ENCODE data around the gene LDLRAP1. TPM values are rescaled to one million over a fixed set of nuclear protein-coding genes. Genes with fewer than 3 reads are reported as not detected.

Gene LDLRAP1
- total and polyA plus RNA-seq, 7 donors: 9.1 to 35.8 (median 17.4) TPM

GRCh38 chr1:25525361-25525688, 18.1 kb upstream of the LDLRAP1 start:
- no peaks in the 10 kb centered on the region for H3K36me3 ChIP-seq
- peaks cover 0 to 2% (median 0%) of the 10 kb centered on the region in 3 donors for H3K27me3 ChIP-seq
- intact Hi-C loops (cut with DNase I): no loop called here
- H3K4me1 ChIP-seq: no peaks in the 10 kb centered on the region
- H3K27ac ChIP-seq: no peak overlapping the region
- peaks cover 0 to 4% (median 0%) of the 10 kb centered on the region in 4 donors for H3K9me3 ChIP-seq
- no peak overlapping the region for H3K4me3 ChIP-seq
- DNase-seq: no peak
- no peak for TF ChIP-seq POLR2A (IDR thresholded peaks at IDR 0.05)
- TF ChIP-seq, protein P1, sequence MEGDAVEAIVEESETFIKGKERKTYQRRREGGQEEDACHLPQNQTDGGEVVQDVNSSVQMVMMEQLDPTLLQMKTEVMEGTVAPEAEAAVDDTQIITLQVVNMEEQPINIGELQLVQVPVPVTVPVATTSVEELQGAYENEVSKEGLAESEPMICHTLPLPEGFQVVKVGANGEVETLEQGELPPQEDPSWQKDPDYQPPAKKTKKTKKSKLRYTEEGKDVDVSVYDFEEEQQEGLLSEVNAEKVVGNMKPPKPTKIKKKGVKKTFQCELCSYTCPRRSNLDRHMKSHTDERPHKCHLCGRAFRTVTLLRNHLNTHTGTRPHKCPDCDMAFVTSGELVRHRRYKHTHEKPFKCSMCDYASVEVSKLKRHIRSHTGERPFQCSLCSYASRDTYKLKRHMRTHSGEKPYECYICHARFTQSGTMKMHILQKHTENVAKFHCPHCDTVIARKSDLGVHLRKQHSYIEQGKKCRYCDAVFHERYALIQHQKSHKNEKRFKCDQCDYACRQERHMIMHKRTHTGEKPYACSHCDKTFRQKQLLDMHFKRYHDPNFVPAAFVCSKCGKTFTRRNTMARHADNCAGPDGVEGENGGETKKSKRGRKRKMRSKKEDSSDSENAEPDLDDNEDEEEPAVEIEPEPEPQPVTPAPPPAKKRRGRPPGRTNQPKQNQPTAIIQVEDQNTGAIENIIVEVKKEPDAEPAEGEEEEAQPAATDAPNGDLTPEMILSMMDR (IDR thresholded peaks at IDR 0.05): no peak
- TF ChIP-seq EP300 (IDR thresholded peaks at IDR 0.05): no peak
- TF ChIP-seq POLR2AphosphoS5 (IDR thresholded peaks at IDR 0.05): no peak
- 90 to 94% methylated on average over 4 of the region's 4 CpGs for WGBS, 2 donors

DNA sequence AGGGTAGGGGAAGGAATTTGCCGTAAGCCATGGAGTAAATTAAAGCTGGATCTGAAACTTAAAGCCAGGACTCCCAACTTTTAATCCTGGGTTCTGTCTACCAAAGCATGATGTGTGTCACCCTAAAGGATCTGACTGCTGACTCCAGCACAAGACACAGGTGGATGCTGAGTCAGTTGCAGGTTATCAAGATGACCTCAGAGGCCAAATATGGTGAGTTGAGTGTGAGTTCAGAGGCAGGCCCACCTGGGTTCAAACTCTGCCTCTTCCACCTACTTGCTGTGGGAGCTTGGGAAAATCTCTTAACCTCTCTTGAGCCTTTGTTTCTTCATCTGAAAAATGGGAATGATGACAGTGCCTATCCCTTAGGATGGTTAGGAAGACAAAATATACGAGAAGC, 16.7 kb upstream of the LDLRAP1 start:
- DNase-seq: no peak
- H3K4me1 ChIP-seq: no peaks in the 10 kb centered on the region
- TF ChIP-seq POLR2AphosphoS5 (IDR thresholded peaks at IDR 0.05) (no peak), EP300 (IDR thresholded peaks at IDR 0.05) (no peak), POLR2A (IDR thresholded peaks at IDR 0.05) (no peak)
- TF ChIP-seq, protein P1 (IDR thresholded peaks at IDR 0.05): no peak
- 90 to 91% methylated on average over 2 of the region's 2 CpGs for WGBS, 2 donors
- intact Hi-C loops (cut with DNase I): no loop called here
- no peak overlapping the region for H3K4me3 ChIP-seq
- H3K27ac ChIP-seq: no peak overlapping the region
- H3K9me3 ChIP-seq: peaks cover 0 to 4% (median 0%) of the 10 kb centered on the region in 4 donors
- H3K36me3 ChIP-seq: no peaks in the 10 kb centered on the region
- peaks cover 0 to 2% (median 0%) of the 10 kb centered on the region in 3 donors for H3K27me3 ChIP-seq

DNA sequence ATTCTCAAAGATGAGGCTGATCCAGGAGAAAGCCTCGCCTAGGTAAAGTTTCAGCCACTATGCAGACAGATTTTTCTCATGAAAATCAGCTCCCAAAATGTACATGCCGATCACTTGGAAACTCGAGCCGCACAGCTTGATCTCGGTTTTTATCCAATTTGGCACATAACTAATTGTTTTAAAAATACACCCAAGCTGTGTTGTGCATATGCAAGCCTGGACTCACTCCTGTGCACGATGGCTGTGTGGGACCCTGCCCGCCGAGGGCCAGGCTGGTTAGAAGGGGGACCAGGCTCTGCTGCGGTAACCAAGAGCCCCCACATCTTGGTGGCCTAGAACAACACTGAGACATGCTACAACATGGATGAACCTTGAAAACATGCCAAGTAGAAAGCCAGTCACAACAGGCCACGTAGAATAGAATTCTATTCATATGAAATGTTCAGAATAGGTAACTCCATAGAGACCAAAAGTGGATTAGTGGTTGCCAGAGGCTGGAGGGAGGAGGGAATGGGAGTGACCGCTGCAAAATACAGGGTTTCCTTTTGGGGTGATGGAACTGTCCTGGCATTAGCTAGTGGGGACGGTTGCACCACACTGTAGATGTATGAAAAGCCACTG, 16.1 kb upstream of the LDLRAP1 start:
- Histone ChIP-seq H3K27me3 (peaks cover 0 to 2% (median 0%) of the 10 kb centered on the region in 3 donors), H3K36me3 (no peaks in the 10 kb centered on the region), H3K9me3 (peaks cover 0 to 4% (median 0%) of the 10 kb centered on the region in 4 donors), H3K4me1 (no peaks in the 10 kb centered on the region), H3K27ac (no peak overlapping the region), H3K4me3 (no peak overlapping the region)
- WGBS, 2 donors: 83 to 87% methylated on average over 12 of the region's 12 CpGs
- TF ChIP-seq POLR2AphosphoS5 (IDR thresholded peaks at IDR 0.05) (no peak), EP300 (IDR thresholded peaks at IDR 0.05) (no peak), POLR2A (IDR thresholded peaks at IDR 0.05) (no peak)
- TF ChIP-seq, protein P1 (IDR thresholded peaks at IDR 0.05): no peak
- intact Hi-C loops (cut with DNase I): no loop called here
- DNase-seq: no peak

DNA sequence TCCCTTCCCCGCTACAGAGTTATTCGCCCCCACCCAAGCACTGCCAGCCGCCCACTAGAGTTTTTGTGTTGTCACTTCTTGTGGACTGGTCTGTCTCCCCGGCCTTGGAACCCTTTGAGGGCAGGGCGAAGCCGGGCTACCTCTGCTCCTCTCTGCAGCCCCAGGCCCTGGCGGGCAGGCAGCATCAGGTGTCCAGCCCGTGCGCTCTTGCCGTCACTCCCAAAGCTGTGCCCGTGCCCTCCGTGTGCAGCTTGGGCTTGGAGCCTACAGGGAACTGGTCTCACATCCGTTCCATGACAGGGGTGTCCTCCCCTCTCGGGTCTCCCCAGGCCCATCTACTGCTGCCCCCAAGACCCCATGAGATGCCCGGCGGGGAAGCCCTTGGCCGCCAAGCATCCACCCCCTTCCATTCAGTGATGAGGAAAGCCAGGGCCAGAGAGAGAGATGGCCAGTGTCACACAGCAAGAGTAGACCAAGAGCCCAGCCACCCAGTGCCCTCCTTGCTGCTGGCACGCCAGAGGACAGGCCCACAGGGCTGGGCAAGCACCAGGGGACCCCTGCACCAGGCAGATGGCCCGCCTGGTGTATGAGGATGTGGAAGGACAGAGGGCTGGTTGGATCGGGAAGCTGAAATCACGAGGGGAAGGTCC, 15.3 kb upstream of the LDLRAP1 start:
- no peaks in the 10 kb centered on the region for H3K4me1 ChIP-seq
- no peaks in the 10 kb centered on the region for H3K36me3 ChIP-seq
- H3K4me3 ChIP-seq: no peak overlapping the region
- H3K9me3 ChIP-seq: peaks cover 0 to 4% (median 0%) of the 10 kb centered on the region in 4 donors
- no peak for DNase-seq
- intact Hi-C loops (cut with DNase I): no loop called here
- no peak overlapping the region for H3K27ac ChIP-seq
- H3K27me3 ChIP-seq: peaks cover 0 to 2% (median 0%) of the 10 kb centered on the region in 3 donors
- WGBS, 2 donors: 90% methylated on average over 21 of the region's 21 CpGs
- TF ChIP-seq EP300 (IDR thresholded peaks at IDR 0.05) (no peak), POLR2A (IDR thresholded peaks at IDR 0.05) (no peak), POLR2AphosphoS5 (IDR thresholded peaks at IDR 0.05) (no peak)
- TF ChIP-seq, protein P1 (IDR thresholded peaks at IDR 0.05): no peak

Data from sigmoid colon (tissue), 7 donors.